DMS 273 treated with DMSO at 0.1 percent for 48 hours (cell line): ENCODE results near the gene TRRAP.

Experiments
- DNase-seq: peaks from one replicate; lab custom pipeline; 2025; lab: John Stamatoyannopoulos, UW

The TRRAP gene

DNA sequence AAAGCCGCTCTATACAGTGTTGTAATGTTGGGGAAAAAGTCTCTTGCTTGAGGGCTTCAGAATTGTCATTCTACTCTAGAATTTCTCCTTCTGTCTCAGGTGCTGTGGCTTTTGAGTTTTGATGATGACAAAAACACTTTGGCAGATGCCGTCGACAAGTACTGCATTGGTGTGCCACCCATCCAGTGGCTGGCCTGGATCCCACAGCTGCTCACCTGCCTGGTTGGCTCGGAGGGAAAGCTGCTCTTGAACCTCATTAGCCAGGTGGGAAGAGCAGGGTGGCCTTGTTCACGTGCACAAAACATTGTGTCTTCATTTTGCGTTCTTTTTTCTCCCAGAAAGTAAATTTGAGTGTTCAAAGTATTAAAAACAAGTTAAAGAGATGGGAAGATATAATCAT lies 112.0 kb downstream of the TRRAP start:
- DNase-seq = no peak

DNA sequence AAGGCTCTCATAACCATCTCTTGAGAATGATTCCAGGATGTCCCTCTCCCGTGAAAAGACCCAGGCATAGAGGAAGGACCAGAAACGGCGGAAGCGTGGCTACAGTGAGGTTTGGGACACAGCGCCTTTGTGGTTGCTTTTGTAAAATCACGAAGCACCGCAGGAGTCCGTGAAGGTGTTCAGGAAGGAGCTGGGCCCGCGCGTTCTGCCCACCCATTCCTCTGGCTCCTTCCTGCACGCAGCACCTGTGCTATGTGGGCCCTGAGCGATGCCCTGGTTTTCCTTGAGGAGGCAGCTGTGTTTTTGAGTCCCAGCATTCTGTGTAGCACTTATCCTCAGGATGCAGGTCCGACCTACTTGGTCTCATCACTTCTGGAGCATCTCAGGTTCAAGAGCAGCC lies 112.8 kb downstream of the TRRAP start:
- DNase-seq = no peak

DNA sequence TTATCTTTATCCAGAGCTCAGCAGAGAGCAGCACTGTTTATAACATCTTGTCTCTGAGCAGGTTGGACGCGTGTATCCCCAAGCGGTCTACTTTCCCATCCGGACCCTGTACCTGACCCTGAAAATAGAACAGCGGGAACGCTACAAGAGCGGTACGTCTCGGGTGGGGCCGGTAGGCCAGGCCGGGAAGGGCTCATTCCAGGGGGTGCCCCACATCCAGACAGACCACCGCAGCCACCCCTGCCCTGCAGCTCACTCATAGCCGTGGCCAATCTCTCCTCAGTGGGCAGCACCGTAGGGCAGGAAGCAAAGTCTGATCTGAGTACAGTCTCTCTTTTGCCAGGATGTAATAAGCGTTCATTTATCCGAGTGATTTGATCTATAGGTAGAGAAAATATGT lies 113.7 kb downstream of the TRRAP start:
- no peak for DNase-seq

DNA sequence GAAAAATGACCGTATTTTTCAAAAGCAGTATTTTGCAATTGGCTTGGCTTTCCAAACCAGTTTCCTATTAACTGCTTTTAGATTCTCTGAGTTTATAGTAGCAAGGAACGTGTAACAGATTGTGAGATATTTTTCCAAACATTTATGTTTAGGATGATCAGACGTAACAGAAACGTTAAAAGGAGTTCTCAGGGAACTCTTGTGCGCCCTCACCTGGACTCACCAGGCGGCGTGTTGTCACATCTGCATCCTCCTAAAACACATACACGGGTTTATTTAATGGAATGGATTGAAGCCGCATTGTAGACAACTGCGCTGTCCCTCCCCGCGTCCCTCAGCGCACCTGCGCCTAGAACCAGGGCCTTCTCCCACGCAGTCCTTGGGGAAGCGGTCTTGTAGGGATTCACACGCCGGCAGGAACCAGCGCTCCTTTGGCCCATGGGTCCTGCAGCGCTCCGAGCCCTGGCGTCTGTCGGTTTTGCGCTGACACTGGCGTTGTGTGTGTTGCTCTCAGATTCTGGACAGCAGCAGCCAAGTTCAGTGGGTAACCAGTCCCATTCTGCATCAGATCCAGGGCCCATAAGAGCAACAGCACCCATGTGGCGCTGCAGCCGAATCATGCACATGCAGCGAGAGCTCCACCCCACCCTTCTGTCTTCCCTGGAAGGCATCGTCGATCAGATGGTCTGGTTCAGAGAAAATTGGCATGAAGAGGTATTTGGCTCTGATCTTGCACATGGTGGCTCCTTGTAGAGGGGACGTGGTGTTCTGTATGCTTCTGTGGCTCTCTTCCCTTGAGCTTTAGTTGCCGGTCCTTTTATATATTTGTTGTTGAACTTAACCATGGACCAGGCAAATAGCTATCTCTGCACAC lies 114.9 kb downstream of the TRRAP start:
- DNase-seq = no peak

DNA sequence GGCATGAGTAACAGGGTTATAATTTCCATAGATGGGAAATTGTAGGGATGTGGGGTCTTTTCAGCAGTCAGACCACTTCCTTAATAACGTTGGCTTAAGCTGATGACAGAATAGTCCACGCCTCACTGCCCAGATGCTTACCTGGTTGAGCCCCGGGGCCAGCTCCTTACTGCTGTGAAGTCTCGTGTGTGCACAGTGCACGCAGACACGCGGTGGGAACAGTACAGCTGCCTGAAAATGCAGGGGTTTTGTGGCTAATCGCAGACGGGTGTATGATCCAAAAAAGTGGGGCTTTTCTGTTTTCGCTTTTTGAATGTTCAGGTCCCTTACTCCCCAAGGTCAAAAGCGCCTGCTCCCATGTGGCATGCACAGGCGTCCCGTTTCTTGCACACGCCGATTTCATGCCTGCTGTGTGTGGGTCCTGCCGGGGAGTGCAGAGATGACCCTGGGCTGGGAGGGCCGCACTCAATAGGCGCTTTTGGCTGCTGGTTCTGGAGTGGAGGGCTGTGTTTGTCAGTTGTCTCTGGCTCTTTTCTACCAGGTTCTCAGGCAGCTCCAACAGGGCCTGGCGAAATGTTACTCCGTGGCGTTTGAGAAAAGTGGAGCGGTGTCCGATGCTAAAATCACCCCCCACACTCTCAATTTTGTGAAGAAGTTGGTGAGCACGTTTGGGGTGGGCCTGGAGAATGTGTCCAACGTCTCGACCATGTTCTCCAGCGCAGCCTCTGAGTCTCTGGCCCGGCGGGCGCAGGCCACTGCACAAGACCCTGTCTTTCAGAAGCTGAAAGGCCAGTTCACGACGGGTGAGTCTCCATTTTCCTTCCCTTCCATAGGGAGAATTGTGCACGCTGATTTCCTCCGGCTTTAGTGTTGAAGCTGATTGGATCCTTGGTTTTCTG lies 116.0 kb downstream of the TRRAP start:
- DNase-seq = no peak

DNA sequence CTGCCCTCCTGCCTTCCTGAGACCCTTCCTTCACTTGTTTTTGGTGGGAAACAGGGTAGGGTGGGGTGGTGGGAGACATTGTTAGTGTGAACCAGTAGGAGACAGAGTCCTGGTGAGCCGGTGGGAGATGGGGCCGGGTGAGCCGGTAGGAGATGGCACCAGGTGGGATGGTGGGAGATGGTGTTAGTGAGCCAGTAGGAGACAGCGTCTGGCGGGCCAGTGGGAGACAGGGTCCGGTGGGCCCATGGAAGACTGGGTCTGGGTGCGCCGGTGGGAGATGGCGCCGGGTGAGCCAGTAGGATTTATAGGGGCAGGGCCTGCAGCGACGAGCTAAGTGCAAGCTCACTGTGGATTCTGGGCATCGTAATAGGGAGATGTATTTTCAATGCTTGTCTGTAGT lies 116.8 kb downstream of the TRRAP start:
- no peak for DNase-seq

DNA sequence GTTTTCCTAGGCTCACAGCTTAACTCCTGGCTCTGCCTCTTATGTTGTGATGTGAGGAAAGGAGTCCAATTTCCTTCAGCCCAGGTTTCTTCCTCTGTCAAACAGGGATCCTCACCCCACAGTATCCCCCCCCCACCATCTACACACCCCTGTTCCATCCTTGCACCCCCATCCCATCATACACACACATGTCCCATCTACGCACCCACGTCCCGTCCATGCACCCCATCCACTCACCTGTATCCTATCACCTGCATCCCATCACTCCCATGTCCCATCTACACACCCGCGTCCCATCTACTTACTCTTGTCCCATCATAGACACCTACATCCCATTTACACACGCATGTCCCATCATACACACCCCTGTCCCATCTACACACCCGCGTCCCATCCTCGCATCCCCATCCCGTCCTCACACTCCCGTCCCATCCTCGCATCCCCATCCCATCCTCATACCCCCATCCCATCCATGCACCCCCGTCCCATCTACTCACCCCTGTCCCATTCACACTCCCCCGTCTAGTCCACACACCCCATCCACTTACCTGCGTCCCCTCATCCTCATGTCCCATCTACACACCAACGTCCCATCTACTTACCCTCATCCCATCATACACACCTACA lies 117.3 kb downstream of the TRRAP start:
- DNase-seq = no peak

DNA sequence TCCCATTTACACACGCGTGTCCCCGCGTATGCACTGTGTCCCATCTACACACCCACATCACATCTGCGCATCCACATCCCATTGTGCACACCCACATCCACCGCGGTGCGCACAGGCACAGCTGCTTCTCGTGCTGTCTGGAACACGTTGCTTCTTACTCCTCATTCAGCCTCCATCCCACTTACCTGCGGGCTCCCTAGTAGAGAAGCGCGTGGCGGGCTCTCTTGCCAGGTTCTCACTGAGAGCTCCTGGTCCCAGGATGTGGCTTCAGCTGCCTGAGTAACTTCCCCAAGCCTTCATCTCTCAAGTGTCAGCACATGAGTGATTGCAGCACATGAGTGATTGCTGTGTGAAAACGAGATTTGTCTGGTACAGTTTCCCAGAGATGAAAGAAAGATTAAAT lies 117.8 kb downstream of the TRRAP start:
- DNase-seq = no peak

DNA sequence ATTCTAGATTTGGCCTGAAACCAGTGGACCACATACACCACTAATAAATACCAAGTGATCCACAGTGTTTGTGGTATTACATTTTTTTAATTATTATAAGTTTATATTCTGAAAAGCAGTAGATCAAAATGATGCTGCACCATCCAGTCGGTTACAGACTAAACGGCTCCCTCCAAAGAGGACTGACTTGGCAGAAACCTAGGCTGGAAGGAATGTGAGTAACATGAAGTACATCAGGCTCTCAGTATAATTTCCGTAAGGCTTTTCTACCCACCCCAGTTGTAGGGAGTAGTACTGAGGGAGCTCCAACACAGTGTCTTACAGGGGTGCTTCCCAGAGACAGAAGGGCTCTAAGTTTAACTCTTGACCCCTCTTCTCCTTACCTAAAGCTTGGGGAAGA lies 119.5 kb downstream of the TRRAP start:
- DNase-seq = no peak

DNA sequence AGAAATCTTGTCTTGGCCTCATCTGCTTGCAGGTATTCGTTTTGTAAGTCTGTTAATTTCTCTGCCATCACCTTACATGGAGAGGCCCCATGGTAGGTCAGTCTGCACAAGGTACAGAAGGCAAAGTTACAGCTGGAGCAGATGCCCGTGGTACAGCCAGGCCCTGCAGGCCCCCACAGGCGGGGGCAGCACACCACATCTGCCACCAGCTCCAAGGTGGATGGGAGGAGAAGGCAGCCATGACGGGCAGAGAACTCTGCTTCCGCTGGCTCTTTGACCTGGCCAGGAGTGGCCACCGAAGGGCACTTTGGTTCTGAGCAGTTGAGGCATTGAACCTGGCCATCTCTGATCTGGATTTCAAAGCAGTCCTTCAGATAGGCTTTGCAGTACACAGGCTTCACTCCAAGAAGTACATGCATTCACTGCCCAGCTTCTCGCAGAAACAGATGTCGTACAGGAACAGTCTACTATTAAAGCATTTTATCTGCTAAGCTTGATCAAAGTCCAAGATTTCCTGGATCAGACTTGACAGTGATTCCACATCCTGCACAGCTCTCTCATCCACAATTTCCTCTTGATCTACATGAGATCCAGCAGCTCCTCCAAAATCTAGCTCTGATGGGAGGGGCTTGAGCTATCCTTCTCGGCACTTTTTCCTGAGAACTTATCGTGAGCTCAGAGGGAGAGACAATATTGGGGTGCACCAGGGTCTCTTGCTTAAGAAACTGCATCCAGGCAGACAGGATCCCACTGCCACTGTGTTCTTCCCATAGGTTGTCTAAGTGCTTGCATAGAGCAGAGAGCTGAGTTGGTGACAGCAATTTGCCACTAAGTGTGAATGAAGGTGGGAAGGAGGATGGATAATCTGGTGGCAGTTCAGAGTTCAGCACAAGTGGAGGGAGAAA lies 120.7 kb downstream of the TRRAP start:
- DNase-seq = no peak

DNA sequence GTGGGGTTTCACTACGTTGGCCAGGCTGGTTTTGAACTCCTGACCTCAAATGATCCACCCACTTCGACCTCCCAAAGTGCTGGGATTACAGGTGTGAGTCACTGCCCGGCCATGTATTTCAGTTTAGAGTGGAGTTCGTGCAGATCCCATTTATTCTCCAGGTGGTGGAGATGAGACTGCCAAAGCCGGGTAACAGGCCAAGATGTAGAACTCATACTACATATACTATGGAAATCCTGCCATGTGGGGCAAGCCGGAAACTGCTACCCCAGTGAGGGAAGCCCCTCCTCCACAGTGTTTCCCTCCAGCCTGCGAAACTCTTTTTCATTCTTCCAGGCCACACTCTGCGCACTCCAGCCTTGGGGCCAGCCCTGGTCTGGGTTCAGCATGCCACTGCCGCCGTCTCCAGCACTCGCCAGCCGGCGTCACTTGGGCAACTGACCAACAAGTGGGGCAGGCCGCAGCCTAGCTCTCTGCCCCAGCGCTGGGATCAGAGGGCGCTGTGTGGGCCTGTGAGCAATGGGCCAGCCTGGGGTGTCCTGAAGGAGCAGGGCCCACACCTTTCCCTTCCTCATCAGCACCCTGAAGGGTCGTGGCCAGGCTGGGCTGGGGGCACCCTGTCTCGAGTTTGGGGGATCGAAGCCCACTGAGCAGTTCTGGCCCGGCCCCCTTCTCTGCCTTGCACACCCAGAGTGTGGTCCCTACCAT lies 122.0 kb downstream of the TRRAP start:
- no peak for DNase-seq

DNA sequence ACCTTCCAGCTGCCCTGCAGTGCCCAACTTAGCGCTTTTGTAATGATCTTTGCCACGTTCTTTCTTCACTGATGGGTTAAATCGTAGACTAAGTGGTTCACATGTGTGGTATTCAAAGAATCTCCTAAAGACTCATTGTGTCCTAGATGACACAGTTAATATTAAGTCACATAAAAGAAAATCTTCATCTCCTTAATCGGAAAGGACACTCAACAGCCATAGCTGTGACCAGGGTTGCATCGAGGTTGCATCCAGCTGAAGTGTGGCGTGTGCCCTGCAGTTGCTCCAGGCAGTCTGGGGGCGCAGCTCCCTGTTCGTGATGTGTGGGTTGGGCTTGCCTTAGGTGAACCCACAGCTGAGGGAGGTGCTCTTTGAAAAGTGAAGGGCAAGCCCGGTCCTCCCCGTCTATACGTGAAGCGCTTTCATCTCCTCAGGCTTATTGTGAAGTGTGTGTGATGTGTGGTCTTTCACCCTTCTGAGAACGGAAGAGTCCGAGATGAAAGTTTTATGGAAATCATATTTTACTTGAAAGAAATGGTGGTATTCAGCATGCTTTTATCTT lies 122.7 kb downstream of the TRRAP start:
- no peak for DNase-seq

DNA sequence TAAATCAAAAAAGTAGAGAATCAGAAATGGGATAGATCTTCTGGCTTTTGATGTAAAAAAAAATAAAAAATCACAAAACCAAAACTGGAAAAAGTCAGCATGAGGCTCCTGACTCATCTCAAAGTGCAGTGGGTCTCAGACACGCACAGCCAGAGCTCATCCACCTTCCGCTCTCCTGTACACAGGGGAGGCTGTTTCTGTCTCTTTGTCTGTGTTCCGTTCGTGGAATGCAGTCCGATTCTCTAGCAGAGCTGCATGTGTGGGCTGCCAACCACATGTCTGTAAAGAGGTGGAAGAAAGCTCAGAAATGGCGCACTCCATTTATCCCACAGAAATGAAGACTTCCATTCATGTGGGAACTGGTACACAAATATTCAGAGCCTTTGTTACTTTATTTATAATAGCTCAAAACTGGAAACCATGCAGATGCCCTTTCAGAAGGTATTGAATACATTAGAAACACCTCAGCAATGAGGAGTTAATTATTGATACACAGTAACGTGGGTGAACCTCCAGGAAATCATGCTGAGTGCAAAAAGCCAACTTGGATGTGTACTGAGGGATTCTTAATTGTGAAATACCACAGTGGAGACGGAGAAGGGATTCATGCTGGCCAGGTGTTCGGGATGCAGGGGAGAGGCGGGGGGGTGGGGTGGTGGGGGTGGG lies 123.3 kb downstream of the TRRAP start:
- no peak for DNase-seq

DNA sequence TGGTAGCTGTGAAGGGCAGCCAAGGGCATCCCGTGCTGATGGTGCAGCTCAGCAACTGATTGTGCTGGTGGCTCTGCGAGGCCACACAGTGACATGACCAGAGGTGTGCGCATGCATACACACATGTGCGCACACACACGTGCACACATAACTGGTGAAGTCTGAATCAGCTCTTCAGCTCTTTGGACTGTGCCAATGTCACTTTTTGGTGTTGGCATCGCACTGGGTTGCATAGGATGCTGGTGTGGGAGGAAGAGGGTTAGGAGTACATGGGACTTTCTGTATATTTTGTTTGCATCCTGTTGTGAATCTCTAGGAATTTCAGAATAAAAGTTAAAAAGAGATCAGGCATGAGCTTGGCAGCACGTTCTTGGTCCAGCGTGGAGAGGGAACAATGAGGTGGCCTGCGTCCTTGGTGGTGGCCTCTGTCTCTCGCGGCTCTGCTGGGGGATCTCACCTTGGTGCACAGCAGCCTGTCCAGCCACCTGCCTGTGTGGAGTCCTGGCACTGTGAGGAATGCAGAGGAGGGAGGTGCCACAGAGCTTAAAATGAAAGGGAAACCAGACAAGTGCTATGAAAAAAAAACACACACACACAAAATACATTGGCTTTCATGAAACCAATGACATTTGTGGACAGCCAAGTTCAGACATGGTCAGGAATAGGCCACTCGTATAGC lies 124.0 kb downstream of the TRRAP start:
- no peak for DNase-seq

DNA sequence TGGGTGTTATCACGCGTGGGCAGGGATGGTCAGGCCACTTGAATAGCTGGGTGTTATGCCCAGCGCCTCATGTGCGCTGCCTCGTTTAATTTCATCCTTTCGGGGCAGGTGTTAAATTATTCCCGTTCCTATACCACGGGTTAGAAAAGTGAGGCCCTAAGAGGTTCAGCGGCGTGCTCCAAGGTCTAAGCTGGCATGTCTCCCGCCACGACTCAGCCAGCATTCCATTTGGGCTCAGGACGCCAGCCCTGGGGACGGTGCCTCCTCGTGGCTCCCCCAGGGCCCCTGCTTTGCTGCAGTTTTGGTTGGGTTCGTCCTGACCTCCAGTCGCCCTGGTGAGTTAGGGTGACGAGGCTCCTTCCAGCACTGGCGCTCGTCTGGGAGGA lies 124.5 kb downstream of the TRRAP start:
- DNase-seq = no peak

DNA sequence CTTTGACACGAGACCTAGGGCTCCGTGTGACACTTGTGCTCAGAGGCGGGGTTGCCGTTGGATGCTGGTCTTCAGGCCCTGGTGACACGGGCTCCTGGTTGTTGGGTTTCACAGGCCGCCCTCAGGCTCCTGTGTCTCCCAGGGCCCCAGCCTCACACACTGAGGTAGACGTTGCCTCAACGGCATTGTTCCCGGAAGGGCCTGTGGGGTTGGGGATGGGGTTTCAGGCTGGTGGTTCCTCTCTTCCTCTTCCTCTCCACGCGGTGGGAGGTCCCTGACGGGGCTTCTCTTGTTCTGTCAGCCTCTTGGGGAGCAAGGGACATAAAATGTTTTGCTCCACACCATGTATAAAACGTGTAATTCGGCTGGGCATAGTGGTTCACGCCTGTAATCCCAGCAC lies 125.1 kb downstream of the TRRAP start:
- DNase-seq = no peak

DNA sequence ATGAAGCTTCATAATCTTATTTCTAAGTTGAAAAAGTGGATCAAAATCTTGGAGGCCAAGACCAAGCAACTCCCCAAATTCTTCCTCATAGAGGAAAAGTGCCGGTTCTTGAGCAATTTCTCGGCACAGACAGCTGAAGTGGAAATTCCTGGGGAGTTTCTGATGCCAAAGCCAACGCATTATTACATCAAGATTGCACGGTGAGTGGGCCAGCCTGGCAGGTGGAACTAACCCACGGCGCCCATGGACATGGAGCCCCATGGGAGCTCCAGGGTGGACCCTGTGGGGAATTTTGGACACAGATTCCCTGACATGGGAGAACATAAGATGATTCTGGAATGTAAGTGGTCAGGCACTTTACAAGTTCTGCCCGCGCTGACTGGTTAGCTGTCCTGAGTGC lies 125.9 kb downstream of the TRRAP start:
- no peak for DNase-seq

DNA sequence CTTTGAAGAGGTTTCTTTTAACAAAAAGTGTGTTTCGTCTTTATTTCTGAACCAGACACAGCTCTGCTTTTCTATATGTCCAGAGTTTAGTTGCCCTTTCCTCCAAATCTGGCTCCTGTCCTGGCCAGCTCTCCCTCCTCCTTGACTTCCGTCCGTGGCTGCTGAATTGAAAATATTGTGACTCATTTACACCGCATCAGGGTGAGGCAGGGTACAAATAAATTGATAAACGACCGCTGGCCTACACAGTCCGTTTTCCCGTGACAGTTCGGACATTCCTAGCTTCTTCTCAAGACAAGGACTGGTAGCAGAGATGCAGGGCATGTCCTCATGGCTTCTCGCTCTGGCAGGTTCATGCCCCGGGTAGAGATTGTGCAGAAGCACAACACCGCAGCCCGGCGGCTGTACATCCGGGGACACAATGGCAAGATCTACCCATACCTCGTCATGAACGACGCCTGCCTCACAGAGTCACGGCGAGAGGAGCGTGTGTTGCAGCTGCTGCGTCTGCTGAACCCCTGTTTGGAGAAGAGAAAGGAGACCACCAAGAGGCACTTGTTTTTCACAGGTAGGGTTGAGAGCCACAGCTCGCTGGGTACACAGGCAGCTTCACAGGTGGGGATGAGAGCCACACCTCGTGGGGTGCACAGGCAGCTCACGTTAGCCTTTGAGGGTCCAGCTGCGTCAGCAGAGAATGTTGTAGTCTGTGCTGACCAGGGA lies 126.6 kb downstream of the TRRAP start:
- no peak for DNase-seq

DNA sequence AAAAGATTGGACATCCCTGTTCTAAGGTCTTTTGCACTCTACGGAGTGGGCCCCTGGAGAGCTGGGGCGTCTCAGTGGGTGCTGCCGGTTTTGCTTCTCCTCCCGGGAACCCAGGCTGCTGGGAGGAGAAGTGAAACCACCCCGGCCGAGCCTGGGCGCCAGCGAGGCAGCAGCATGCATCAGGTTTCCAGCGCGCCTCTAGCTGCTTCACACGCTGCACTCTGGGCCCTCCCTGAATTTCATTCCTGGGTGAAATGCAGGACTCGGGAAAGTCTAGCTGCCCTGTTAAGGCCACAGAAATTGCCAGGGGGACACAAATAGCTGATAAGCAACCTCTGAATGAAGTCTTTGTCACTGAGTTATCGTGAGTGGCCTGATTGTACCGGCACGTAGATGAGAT lies 127.4 kb downstream of the TRRAP start:
- DNase-seq = no peak
